Muscle layer of colon (tissue), 2 donors: ENCODE results near the gene PLIN4.

Experiments
- H3K27ac ChIP-seq: one replicate; pipeline ENCODE4 v1.7.0; 2013; ENCODE audit warnings: low read depth, mild to moderate bottlenecking, low read length, moderate library complexity
- H3K27me3 ChIP-seq, 2 donors: one replicate each; pipeline ENCODE4 v1.7.0; 2013; ENCODE audit warnings: low read length in 2 of 2, mild to moderate bottlenecking in 2 of 2; ENCODE audit not compliant: insufficient read depth in 2 of 2, control insufficient read depth in 1 of 2
- H3K36me3 ChIP-seq: one replicate; pipeline ENCODE4 v1.7.0; 2013; ENCODE audit warnings: mild to moderate bottlenecking, low read length; ENCODE audit not compliant: insufficient read depth
- H3K4me1 ChIP-seq: one replicate; pipeline ENCODE4 v1.7.0; 2013; ENCODE audit warnings: mild to moderate bottlenecking, low read length; ENCODE audit not compliant: insufficient read depth
- H3K4me3 ChIP-seq, 2 donors: one replicate each; pipeline ENCODE4 v1.7.0; 2013; ENCODE audit warnings: low read length in 2 of 2, low read depth in 1 of 2, mild to moderate bottlenecking in 1 of 2, moderate library complexity in 1 of 2
- H3K9ac ChIP-seq: one replicate; pipeline ENCODE4 v1.7.0; 2013; ENCODE audit warnings: low read length
- H3K9me3 ChIP-seq: one replicate; pipeline ENCODE4 v1.7.0; 2013; ENCODE audit warnings: mild to moderate bottlenecking, low read length
- donor health status: abdominal sarcoma.
- donor health status: Adenocarcinoma of cecum.

Gene PLIN4

DNA sequence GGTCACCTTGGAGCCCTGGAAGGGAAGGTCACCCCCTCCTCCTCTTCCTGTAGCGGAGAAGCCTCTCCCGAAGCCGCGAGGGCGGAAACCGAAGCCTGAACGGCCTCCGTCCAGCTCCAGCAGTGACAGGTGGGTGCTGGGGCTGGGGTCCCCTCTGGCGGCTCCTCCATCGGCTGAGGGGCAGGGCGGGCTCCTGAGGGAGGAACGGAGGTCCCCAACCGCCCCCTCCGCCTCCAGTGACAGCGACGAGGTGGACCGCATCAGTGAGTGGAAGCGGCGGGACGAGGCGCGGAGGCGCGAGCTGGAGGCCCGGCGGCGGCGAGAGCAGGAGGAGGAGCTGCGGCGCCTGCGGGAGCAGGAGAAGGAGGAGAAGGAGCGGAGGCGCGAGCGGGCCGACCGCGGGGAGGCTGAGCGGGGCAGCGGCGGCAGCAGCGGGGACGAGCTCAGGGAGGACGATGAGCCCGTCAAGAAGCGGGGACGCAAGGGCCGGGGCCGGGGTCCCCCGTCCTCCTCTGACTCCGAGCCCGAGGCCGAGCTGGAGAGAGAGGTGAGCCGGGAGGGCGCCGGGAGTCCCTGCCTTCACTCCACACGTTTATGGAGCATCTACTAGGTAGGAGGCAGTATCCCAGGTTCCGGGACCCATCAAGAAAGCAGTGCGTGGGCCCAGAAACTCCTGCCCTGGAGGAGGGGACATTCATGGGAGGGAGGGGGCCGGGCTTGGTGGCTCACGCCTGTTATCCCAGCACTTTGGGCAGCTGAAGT, 24.2 kb downstream of the PLIN4 start:
- no peak overlapping the region for H3K9ac ChIP-seq
- H3K27ac ChIP-seq: no peak overlapping the region
- H3K4me1 ChIP-seq: no peaks in the 10 kb centered on the region
- H3K36me3 ChIP-seq: peaks cover 74% of the 10 kb centered on the region
- H3K9me3 ChIP-seq: no peaks in the 10 kb centered on the region
- no peak overlapping the region for H3K4me3 ChIP-seq
- no peaks in the 10 kb centered on the region for H3K27me3 ChIP-seq

DNA sequence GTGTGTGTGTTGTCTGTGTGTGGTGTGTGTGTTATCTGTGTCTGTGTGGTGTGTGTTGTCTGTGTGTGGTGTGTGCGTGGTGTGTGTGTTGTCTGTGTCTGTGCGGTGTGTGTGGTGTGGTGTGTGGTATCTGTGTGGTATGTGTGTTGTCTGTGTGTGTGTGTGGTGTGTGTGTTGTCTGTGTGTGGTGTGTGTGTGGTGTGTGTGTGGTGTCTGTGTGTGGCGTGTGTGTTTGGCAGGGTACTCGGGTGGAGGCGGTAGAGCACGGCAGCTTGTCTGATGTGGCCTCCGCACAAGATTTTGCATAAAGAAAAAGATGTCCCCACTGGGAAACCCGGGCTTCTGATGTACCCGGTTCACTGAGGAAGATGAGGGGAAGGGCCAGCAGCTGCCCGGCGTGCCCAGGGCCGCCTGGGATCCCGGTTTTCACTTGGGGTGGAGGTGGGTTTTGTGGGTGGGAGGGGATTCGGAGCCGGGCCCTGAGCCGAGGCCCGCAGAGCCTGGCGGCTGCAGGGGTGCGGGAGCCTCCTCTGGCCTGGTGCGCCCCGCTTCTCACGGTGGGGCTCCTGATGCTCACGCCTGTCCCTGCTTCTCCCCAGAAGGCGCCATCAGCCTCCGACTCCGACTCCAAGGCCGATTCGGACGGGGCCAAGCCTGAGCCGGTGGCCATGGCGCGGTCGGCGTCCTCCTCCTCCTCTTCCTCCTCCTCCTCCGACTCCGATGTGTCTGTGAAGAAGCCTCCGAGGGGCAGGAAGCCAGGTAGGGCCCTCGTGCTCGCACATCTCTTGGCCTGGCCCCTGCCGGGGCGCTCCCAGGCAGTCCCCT, 25.0 kb downstream of the PLIN4 start:
- no peaks in the 10 kb centered on the region for H3K4me1 ChIP-seq
- H3K36me3 ChIP-seq: peaks cover 69% of the 10 kb centered on the region
- no peaks in the 10 kb centered on the region for H3K9me3 ChIP-seq
- no peak overlapping the region for H3K27ac ChIP-seq
- H3K4me3 ChIP-seq: no peak overlapping the region
- H3K9ac ChIP-seq: no peak overlapping the region
- no peaks in the 10 kb centered on the region for H3K27me3 ChIP-seq

DNA sequence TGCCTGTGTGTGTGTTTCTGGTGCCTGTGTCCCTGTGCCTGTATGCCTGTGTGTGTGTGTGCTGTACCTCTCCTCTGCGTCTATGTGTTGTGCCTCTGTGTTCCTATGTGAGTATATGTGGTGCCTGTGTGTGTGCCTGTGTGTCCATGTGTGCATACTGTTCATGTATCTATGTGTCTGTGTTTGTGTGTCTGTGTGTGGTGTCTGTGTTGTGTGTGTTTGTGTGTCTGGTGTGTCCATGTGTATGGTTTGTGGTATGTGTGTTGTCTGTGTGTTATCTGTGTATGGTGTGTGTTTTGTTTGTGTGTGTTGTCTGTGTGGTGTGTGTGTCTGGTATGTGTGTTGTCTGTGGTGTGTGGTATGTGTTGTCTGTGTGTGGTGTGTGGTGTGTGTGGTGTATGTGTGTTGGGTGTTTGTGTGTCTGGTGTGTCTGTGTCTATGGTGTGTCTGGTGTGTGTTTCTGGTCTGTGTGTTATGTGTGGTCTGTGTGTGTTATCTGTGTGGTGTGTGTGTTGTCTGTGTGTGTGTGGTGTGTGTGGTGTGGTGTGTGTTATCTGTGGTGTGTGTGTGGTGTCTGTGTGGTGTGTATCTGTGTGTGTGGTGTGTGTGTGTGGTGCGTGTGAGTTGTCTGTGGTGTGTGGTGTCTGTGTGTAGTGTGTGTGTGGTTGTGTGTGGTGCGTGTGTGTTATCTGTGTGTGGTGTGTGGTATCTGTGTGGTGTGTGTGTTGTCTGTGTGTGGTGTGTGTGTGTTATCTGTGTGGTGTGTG, 25.8 kb downstream of the PLIN4 start:
- Histone ChIP-seq H3K4me1 (no peaks in the 10 kb centered on the region), H3K27me3 (no peaks in the 10 kb centered on the region), H3K27ac (no peak overlapping the region), H3K36me3 (peaks cover 61% of the 10 kb centered on the region), H3K9ac (no peak overlapping the region), H3K9me3 (no peaks in the 10 kb centered on the region), H3K4me3 (no peak overlapping the region)

DNA sequence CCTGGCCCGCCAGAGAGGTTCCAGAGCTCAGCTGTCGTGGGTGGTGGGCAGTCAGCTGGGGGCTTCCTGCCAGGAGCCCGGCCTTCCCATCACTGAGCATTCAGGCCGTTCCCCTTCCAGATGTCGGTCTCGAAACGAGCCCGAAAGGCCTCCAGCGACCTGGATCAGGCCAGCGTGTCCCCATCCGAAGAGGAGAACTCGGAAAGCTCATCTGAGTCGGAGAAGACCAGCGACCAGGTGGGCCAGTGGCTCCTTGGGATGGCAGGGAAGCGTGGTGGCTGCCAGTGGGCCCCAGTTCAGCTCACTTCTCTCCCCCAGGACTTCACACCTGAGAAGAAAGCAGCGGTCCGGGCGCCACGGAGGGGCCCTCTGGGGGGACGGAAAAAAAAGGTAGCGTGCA, 26.8 kb downstream of the PLIN4 start:
- Histone ChIP-seq H3K9ac (no peak overlapping the region), H3K9me3 (no peaks in the 10 kb centered on the region), H3K36me3 (peaks cover 55% of the 10 kb centered on the region), H3K4me1 (no peaks in the 10 kb centered on the region), H3K27ac (no peak overlapping the region), H3K27me3 (no peaks in the 10 kb centered on the region), H3K4me3 (no peak overlapping the region)

DNA sequence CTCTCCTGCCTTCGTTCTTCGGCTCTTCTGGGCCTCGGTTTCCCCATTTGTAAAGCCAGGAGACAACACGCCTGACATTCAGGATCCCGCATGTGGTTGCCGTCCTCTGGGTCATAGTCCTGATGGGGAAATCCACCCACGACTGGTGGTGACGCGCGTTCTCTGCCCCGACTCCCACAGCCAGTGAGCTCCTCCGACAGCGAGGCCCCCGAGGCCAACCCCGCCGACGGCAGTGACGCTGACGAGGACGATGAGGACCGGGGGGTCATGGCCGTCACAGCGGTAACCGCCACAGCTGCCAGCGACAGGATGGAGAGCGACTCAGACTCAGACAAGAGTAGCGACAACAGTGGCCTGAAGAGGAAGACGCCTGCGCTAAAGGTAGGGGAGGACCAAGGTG, 29.8 kb downstream of the PLIN4 start:
- H3K27ac ChIP-seq: no peak overlapping the region
- H3K4me1 ChIP-seq: no peaks in the 10 kb centered on the region
- H3K4me3 ChIP-seq: no peak overlapping the region
- H3K9me3 ChIP-seq: no peaks in the 10 kb centered on the region
- no peaks in the 10 kb centered on the region for H3K27me3 ChIP-seq
- H3K9ac ChIP-seq: no peak overlapping the region
- H3K36me3 ChIP-seq: peaks cover 41% of the 10 kb centered on the region

DNA sequence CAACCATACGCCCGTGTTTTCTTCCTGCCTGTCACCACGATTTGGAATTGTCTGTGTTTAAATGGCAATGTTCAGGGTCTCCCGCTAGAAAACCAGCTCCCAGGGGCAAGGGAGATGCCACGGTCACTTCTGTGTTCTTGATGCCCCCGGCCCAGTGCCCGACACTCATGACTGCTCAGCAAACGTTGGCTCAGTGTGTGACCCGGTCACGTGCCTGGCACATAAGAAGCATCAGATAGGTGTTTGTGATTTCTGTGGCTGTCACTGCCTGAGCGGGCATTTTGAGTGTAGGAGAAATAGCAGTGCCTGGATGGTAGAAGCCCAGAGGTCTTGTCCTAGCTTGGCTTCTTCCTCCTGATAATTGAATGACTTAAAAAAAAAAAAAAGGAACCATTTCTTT, 30.7 kb downstream of the PLIN4 start:
- no peaks in the 10 kb centered on the region for H3K9me3 ChIP-seq
- no peaks in the 10 kb centered on the region for H3K27me3 ChIP-seq
- no peaks in the 10 kb centered on the region for H3K4me1 ChIP-seq
- H3K27ac ChIP-seq: no peak overlapping the region
- no peak overlapping the region for H3K9ac ChIP-seq
- peaks cover 31% of the 10 kb centered on the region for H3K36me3 ChIP-seq
- no peak overlapping the region for H3K4me3 ChIP-seq

DNA sequence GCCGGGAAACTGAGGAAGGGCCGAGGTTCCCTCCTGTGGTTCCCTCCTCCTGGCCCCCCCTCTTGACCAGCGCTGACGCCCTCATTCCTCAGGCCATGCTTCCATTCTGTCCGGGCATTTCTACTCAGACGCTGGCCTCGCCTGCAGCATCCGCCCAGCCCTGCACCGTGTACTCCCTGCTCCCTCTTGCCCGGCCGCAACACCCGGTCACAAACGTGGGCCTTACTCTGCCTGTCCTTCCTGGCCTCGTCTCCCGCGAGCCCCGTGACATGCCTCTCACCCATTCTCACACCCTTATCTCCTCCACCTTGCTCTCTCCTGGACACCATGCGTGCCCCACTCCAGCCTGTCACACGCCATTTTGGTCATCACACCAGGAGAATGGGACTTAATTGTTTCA, 34.9 kb downstream of the PLIN4 start:
- H3K36me3 ChIP-seq: no peaks in the 10 kb centered on the region

DNA sequence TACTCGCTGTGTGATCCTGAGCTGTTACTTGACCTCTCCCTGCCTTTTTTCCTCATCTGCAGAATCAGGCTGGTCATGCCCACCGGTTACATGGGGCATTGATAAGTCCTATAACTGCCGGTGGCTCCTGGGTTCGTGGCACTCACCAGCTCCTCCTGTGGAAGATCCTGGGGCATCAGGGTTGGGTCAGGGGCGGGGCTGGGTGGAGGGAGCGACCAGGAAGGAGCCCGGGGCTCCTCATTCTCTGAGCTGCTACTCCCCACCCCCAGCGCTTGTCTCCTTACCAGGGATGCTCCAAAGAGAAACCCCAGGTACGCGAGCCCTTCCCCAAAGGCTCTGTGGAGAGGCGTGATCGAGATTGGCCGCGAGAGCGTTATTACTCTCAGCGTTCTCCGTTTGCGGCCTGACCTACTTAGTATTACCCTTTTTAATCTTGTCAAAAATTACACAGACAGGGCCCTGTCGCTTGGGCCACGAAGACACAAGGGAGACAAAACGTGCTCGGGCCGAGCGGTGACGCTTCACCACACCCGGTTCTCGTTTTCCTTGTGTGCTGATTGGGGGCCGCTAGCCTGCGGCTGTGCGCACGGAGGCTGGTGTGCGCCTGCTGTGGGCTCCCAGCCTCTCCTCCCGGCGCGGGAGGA, 35.4 kb downstream of the PLIN4 start:
- Histone ChIP-seq H3K4me3 (no peak overlapping the region), H3K27ac (no peak overlapping the region), H3K9me3 (no peaks in the 10 kb centered on the region), H3K27me3 (no peaks in the 10 kb centered on the region), H3K4me1 (no peaks in the 10 kb centered on the region), H3K36me3 (no peaks in the 10 kb centered on the region), H3K9ac (no peak overlapping the region)

More for the DNA sequence above, 34.9 kb downstream of the PLIN4 start:
- Histone ChIP-seq H3K9me3 (no peaks in the 10 kb centered on the region), H3K27ac (no peak overlapping the region), H3K4me1 (no peaks in the 10 kb centered on the region), H3K9ac (no peak overlapping the region), H3K4me3 (no peak overlapping the region), H3K27me3 (no peaks in the 10 kb centered on the region)

DNA sequence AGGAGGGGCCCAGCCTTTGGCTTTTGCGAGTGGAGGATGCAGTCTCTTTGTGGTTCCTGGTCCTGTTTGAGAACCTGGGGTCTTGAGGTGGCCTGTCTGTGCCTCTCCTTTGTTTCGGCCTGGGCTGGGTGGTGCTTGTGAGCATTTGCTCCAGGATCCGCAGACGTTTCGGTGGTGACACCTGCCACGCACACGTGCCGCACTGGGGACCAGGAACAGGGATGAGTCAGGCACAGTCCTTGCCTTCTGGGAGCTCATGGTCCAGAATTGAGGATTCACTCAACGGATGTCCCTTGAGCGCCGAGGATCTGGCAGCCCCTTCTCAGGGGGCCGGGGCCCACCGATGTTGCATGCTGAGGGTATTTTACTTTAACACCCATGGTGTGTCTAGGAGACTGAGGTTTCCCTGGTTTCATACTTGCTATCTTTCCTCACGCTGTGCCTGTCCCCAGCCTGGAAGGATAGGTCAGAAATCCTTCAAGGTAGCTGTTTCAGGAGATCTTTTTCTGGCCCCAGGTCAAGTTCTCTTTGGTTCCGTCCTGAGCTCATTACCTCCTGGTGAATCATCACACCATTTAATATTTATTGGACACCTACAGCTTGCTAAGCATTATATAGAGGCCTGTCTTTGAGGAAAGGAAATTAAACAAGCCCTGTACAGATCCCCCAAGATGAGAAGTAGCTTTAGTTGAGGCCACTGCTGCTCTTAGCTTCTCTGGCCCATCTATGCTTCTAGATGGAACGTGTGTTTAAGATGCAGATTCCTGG, 41.1 kb downstream of the PLIN4 start:
- Histone ChIP-seq H3K27ac (no peak overlapping the region), H3K4me3 (no peak overlapping the region)

DNA sequence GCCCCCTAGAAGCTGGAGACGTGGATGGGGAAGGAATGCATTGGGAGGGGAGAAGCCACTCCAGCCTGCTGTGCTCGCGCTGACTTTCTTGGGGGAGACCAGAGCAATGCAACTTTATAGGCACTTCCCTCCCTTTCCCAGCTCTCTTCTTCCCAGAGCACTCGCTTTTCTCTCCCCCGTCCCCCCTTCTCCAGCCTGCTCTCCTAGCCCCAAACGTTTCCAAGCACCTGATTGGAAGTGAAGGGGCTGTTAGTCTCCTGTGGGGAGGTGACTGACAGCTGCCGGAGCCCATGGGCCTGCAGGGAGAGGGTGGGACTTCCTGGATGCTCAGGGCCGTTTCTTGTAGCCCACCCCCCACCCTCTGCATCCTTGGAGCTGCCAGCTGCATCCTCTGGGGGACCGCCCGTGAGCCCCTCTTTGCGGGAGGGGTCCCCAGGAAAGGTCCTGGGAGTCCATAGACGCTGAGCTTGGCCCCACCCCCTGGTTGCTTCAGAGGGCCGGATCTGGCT, 43.7 kb downstream of the PLIN4 start:
- H3K4me1 ChIP-seq: peaks cover 21% of the 10 kb centered on the region
- no peak overlapping the region for H3K9ac ChIP-seq
- peak overlapping the region in 1 of 2 donors; percentile 28 for H3K4me3 ChIP-seq
- no peaks in the 10 kb centered on the region for H3K27me3 ChIP-seq
- H3K27ac ChIP-seq: peak overlapping the region; percentile 27
- H3K9me3 ChIP-seq: no peaks in the 10 kb centered on the region
- peaks cover 13% of the 10 kb centered on the region for H3K36me3 ChIP-seq

More for the DNA sequence above, 41.1 kb downstream of the PLIN4 start:
- H3K9ac ChIP-seq: no peak overlapping the region
- H3K36me3 ChIP-seq: peaks cover 13% of the 10 kb centered on the region
- H3K27me3 ChIP-seq: no peaks in the 10 kb centered on the region
- H3K9me3 ChIP-seq: no peaks in the 10 kb centered on the region
- peaks cover 21% of the 10 kb centered on the region for H3K4me1 ChIP-seq
